ENCODE data around the gene RNF126. TPM values are rescaled to one million over a fixed set of nuclear protein-coding genes. Genes with fewer than 3 reads are reported as not detected.
"Not testable (repeated sequence)": the region's sequence is repeated elsewhere in the genome, so short reads cannot be mapped to it uniquely, and the experiment has no call there.

Gene RNF126
- total RNA-seq: 10 to 100 TPM; 71.5 to 80.3 TPM

GRCh38 chr19:662962-663681, at the start of gene RNF126:
RNF126 (minus strand) TSS chr19:663214; CDS start chr19:663121, 93 bp downstream.
- H3K27me3 Mint-ChIP-seq: no peaks in the 10 kb centered on the region

GRCh38 chr19:711254-711653, 48.2 kb upstream of the RNF126 start:
- Mint-ChIP-seq H3K4me1 (no peaks in the 10 kb centered on the region), H3K9me3 (peaks cover 7% of the 10 kb centered on the region), H3K27ac (no peak overlapping the region), H3K4me3 (no peak overlapping the region), H3K36me3 (ENCODE audit: low read depth) (no peaks in the 10 kb centered on the region), H3K27me3 (peaks cover 14% of the 10 kb centered on the region)
- ChIA-PET CTCF (no interaction called here), POLR2A (no interaction called here)
- no peak for DNase-seq

More at GRCh38 chr19:662962-663681, at the start of gene RNF126:
- peaks cover 15% of the 10 kb centered on the region for H3K36me3 Mint-ChIP-seq (ENCODE audit: low read depth)
- peak within 1 kb of the TSS; percentile 99 for H3K4me3 Mint-ChIP-seq
- H3K9me3 Mint-ChIP-seq: no peaks in the 10 kb centered on the region
- DNase-seq: peak; percentile 91
- ChIA-PET CTCF (interaction anchor here (0.6 to 1.6 kb wide), 5 partner anchors 15 to 283 kb away, joined by 3 to 10 read pairs (median 4); no protein-coding TSS in a partner anchor), POLR2A (interaction anchor here (0.6 kb wide), 1 partner anchor 405 kb away, joined by 3 read pairs; no protein-coding TSS in a partner anchor)
- H3K4me1 Mint-ChIP-seq: peaks cover 39% of the 10 kb centered on the region
- H3K27ac Mint-ChIP-seq: peak within 1 kb of the TSS; percentile 97

- no peaks in the 10 kb centered on the region for H3K4me1 Mint-ChIP-seq
- no peak overlapping the region for H3K4me3 Mint-ChIP-seq
- H3K27me3 Mint-ChIP-seq: peaks cover 14% of the 10 kb centered on the region
- ChIA-PET POLR2A (no interaction called here), CTCF (no interaction called here)
- H3K9me3 Mint-ChIP-seq: peaks cover 6% of the 10 kb centered on the region
- no peak overlapping the region for H3K27ac Mint-ChIP-seq
- H3K36me3 Mint-ChIP-seq (ENCODE audit: low read depth): no peaks in the 10 kb centered on the region
- DNase-seq: no peak
Measured at GRCh38 chr19:710767-711166, 47.8 kb upstream of the RNF126 start.

- Mint-ChIP-seq H3K4me3 (no peak overlapping the region), H3K27me3 (peaks cover 18% of the 10 kb centered on the region), H3K36me3 (ENCODE audit: low read depth) (no peaks in the 10 kb centered on the region), H3K9me3 (no peaks in the 10 kb centered on the region), H3K4me1 (no peaks in the 10 kb centered on the region), H3K27ac (no peak overlapping the region)
- no peak for DNase-seq
- ChIA-PET POLR2A (no interaction called here), CTCF (no interaction called here)
Measured at GRCh38 chr19:709965-710571, 47.1 kb upstream of the RNF126 start.

GRCh38 chr19:709196-709964, 46.4 kb upstream of the RNF126 start:
- ChIA-PET CTCF (no interaction called here), POLR2A (no interaction called here)
- Mint-ChIP-seq H3K4me1 (no peaks in the 10 kb centered on the region), H3K36me3 (ENCODE audit: low read depth) (no peaks in the 10 kb centered on the region), H3K27me3 (peaks cover 18% of the 10 kb centered on the region), H3K27ac (no peak overlapping the region), H3K4me3 (no peak overlapping the region), H3K9me3 (no peaks in the 10 kb centered on the region)
- no peak for DNase-seq

GRCh38 chr19:708154-709143, 45.4 kb upstream of the RNF126 start, which contains the start of gene PALM:
PALM (plus strand) TSS chr19:708935; CDS start chr19:709147, 212 bp downstream.
- H3K36me3 Mint-ChIP-seq (ENCODE audit: low read depth): no peaks in the 10 kb centered on the region
- peaks cover 7% of the 10 kb centered on the region for H3K4me1 Mint-ChIP-seq
- H3K9me3 Mint-ChIP-seq: no peaks in the 10 kb centered on the region
- peaks cover 18% of the 10 kb centered on the region for H3K27me3 Mint-ChIP-seq
- ChIA-PET CTCF (interaction anchor here (0.7 kb wide), 1 partner anchor 167 kb away, joined by 3 read pairs; no protein-coding TSS in a partner anchor), POLR2A (no interaction called here)
- H3K27ac Mint-ChIP-seq: no peak within 1 kb of the TSS
- no peak within 1 kb of the TSS for H3K4me3 Mint-ChIP-seq
- no peak for DNase-seq

- Mint-ChIP-seq H3K27ac (no peak overlapping the region), H3K36me3 (ENCODE audit: low read depth) (no peaks in the 10 kb centered on the region), H3K9me3 (no peaks in the 10 kb centered on the region), H3K4me3 (no peak overlapping the region), H3K4me1 (peaks cover 16% of the 10 kb centered on the region), H3K27me3 (peaks cover 23% of the 10 kb centered on the region)
- CTCF ChIA-PET: no interaction called here
- POLR2A ChIA-PET: no interaction called here
- DNase-seq: no peak
Measured at GRCh38 chr19:704447-704741, 41.4 kb upstream of the RNF126 start.

- peaks cover 16% of the 10 kb centered on the region for H3K4me1 Mint-ChIP-seq
- H3K27ac Mint-ChIP-seq: no peak overlapping the region
- DNase-seq: peak; percentile 64
- CTCF ChIA-PET: interaction anchor here (1.2 to 1.5 kb wide), 2 partner anchors 23 to 30 kb away, joined by 3 to 4 read pairs; no protein-coding TSS in a partner anchor
- no peaks in the 10 kb centered on the region for H3K36me3 Mint-ChIP-seq (ENCODE audit: low read depth)
- POLR2A ChIA-PET: no interaction called here
- no peak overlapping the region for H3K4me3 Mint-ChIP-seq
- H3K9me3 Mint-ChIP-seq: no peaks in the 10 kb centered on the region
- H3K27me3 Mint-ChIP-seq: peaks cover 23% of the 10 kb centered on the region
Measured at GRCh38 chr19:703651-704446, 40.8 kb upstream of the RNF126 start.

- CTCF ChIA-PET: interaction anchor here (1.2 to 1.5 kb wide), 2 partner anchors 23 to 31 kb away, joined by 3 to 4 read pairs; no protein-coding TSS in a partner anchor
- no peaks in the 10 kb centered on the region for H3K36me3 Mint-ChIP-seq (ENCODE audit: low read depth)
- no peak overlapping the region for H3K4me3 Mint-ChIP-seq
- H3K4me1 Mint-ChIP-seq: peaks cover 16% of the 10 kb centered on the region
- H3K27ac Mint-ChIP-seq: no peak overlapping the region
- H3K27me3 Mint-ChIP-seq: peaks cover 23% of the 10 kb centered on the region
- DNase-seq: no peak
- POLR2A ChIA-PET: no interaction called here
- H3K9me3 Mint-ChIP-seq: no peaks in the 10 kb centered on the region
Measured at GRCh38 chr19:703329-703650, 40.3 kb upstream of the RNF126 start.

- Mint-ChIP-seq H3K27me3 (peaks cover 19% of the 10 kb centered on the region), H3K4me1 (peaks cover 16% of the 10 kb centered on the region)
- H3K36me3 Mint-ChIP-seq (ENCODE audit: low read depth); DNase-seq; H3K27ac Mint-ChIP-seq; H3K9me3 Mint-ChIP-seq; POLR2A ChIA-PET; H3K4me3 Mint-ChIP-seq: not testable (repeated sequence)
- CTCF ChIA-PET: interaction anchor here (0.7 to 1.5 kb wide), 3 partner anchors 22 to 141 kb away, joined by 3 to 4 read pairs (median 3); no protein-coding TSS in a partner anchor
Measured at GRCh38 chr19:702847-703246, 39.8 kb upstream of the RNF126 start.

- H3K36me3 Mint-ChIP-seq (ENCODE audit: low read depth); DNase-seq; H3K27ac Mint-ChIP-seq; POLR2A ChIA-PET; H3K4me3 Mint-ChIP-seq; H3K9me3 Mint-ChIP-seq: not testable (repeated sequence)
- Mint-ChIP-seq H3K4me1 (peaks cover 16% of the 10 kb centered on the region), H3K27me3 (peaks cover 13% of the 10 kb centered on the region)
- CTCF ChIA-PET: interaction anchor here (1.2 kb wide), 1 partner anchor 29 kb away, joined by 4 read pairs; no protein-coding TSS in a partner anchor
Measured at GRCh38 chr19:699885-700284, 36.9 kb upstream of the RNF126 start.
